Astrocyte of the spinal cord (primary cell): ENCODE measurements around the gene PPP2R5A.

Experiments used
- DNase-seq: peaks from one replicate; pipeline ENCODE4 v3.0.0; 2011; ENCODE audit warnings: low read depth, low spot score
- H3K4me3 ChIP-seq: 2 replicates; pipeline ENCODE4 v1.5.1; 2011; ENCODE audit warnings: low read depth, mild to moderate bottlenecking, low read length, moderate library complexity
- CTCF ChIP-seq: IDR thresholded peaks from 2 replicates; pipeline ENCODE4 v1.5.1; 2012; ENCODE audit warnings: low read depth, mild to moderate bottlenecking, low read length, inconsistent platforms
- in situ Hi-C: cut with HindIII; loops from 2 replicates; pipeline ENCODE4 v1.10.0; 2017; ENCODE audit warnings: low sequenced_read_pairs

Gene PPP2R5A

DNA sequence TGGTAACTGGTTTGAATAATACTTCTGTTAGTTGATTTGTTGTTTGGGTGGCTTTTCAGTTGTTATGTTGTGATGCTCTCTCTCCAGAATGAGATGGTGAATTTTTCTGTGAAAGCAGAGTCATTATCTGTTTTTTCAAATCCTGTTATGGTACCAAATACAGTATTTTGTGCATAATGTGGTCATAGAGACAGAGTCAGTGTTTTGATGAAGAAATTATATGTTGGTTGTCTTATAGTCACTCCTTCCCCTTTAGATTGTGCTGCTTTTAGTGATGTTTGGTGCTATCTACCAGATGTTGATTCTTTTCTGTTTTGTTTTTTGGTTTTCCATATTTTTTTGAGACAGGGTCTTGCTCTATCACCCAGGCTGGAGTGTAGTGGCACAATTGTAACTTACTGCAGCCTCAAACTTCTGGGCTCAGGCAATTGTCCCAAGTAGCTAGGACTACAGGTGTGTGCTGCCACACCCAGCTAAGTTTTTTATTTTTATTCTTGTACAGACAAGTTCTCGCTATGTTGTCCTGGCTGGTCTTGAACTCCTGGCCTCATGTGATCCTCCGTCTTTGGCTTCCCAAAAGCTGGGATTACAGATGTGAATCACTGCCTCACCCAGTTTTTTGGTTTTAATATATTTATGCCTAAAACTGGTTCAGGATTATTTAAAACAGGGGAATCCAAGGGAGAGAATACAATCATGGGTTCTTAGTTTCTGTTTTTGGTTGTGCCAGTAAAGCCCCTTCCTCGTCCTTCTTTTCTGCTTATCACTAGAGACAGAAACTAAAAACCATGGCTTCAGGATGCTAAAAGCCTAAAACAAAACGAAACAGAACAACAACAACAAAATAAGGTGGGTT, 7.3 kb downstream of the PPP2R5A start:
- no peak for DNase-seq
- in situ Hi-C loops, result no loop called here
- no peak overlapping the region for H3K4me3 ChIP-seq
- TF ChIP-seq CTCF, result no peak

GRCh38 chr1:212293579-212293978, 8.4 kb downstream of the PPP2R5A start:
- DNase-seq, result no peak
- in situ Hi-C loops, result no loop called here
- peak; percentile 32 for TF ChIP-seq CTCF

DNA sequence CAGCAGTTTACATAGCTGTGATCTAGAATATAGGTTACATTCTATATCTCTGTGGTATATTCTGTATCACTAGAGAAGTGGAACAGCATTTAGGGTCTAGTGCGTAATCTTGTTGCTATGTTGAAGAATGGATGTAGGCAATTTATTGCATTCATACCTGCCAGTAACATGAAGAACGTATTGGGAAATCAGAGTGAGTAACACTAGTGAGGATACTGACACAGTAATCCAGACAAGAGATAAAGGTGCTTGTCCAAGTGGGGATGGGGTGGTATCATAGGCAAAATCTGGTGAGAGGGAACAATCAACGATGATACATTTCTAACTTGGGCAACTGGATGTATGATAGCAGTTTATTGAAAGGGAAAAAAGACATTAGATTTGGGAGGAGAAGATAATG, 9.8 kb downstream of the PPP2R5A start:
- in situ Hi-C loops, result no loop called here
- H3K4me3 ChIP-seq, result no peak overlapping the region
- DNase-seq, result no peak
- no peak for TF ChIP-seq CTCF

More at GRCh38 chr1:212293579-212293978, 8.4 kb downstream of the PPP2R5A start:
- no peak overlapping the region for H3K4me3 ChIP-seq

DNA sequence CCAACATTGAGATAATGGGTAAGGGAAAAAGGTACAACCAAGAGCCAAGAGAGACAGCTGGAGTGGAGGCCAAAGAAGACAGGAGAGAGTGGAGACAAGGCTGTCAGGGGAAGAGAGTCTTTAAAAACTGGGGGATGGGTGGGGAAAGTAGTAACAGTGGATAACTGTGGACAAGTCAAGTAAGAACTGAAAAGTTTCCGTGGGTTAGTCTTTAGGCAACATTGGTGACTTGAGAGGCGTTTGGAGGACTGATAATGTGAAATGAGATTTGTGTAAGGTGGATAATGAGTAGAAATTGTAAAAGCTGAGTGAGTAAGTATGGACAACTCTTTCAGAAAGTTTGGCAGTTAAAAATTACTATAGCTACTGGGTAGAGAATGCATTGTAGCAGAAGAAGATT, 10.4 kb downstream of the PPP2R5A start:
- no peak overlapping the region for H3K4me3 ChIP-seq
- no peak for TF ChIP-seq CTCF

DNA sequence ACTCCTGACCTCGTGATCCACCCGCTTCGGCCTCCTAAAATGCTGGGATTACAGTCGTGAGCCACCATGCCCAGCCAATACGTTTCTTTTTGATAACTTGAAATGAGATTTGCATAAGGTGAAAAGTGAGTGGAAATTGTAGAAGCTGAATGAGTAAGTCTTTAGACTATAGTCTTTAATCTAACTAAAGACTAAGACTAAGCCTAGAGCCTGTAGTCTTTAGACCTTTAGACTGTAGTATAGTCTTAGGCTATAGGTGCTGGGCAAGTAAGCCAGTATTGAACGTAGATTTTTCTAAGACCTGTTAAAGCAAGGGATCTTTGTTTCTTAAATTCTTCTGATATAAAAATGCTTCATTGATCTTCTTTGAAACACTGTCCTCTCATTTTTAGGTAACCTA, 12.1 kb downstream of the PPP2R5A start:
- no peak overlapping the region for H3K4me3 ChIP-seq
- no peak for DNase-seq
- in situ Hi-C loops, result no loop called here
- TF ChIP-seq CTCF, result no peak

More for the DNA sequence above, 10.4 kb downstream of the PPP2R5A start:
- no peak for DNase-seq
- in situ Hi-C loops, result no loop called here

- no peak for TF ChIP-seq CTCF
- in situ Hi-C loops, result no loop called here
- H3K4me3 ChIP-seq, result no peak overlapping the region
- no peak for DNase-seq
Measured at GRCh38 chr1:212301580-212301979, 16.4 kb downstream of the PPP2R5A start.
